Measurements from ENCODE around the gene OR4F6.
"Not testable (repeated sequence)": the region's sequence is repeated elsewhere in the genome, so short reads cannot be mapped to it uniquely, and the experiment has no call there.

OR4F6 gene

GRCh38 chr15:101803209-101803608, at the start of gene OR4F6:
Gene OR4F6, plus strand, starts transcription at chr15:101803509. Its CDS starts 2,211 bp downstream, at chr15:101805720.
- no peak for DNase-seq

GRCh38 chr15:101764669-101765339, 38.5 kb upstream of the OR4F6 start:
- DNase-seq: not testable (repeated sequence)

GRCh38 chr15:101765340-101765671, 38.0 kb upstream of the OR4F6 start:
- not testable (repeated sequence) for DNase-seq

GRCh38 chr15:101765772-101766456, 37.4 kb upstream of the OR4F6 start:
- DNase-seq: no peak

- DNase-seq: not testable (repeated sequence)
Observed at GRCh38 chr15:101767083-101767640, 36.1 kb upstream of the OR4F6 start.

GRCh38 chr15:101772921-101773320, 30.4 kb upstream of the OR4F6 start:
- no peak for DNase-seq

GRCh38 chr15:101773496-101774100, 29.7 kb upstream of the OR4F6 start:
- DNase-seq: no peak

- no peak for DNase-seq
Observed at GRCh38 chr15:101775136-101775535, 28.2 kb upstream of the OR4F6 start.

GRCh38 chr15:101778576-101778975, 24.7 kb upstream of the OR4F6 start:
- DNase-seq: not testable (repeated sequence)

GRCh38 chr15:101780225-101780624, 23.1 kb upstream of the OR4F6 start:
- not testable (repeated sequence) for DNase-seq

- DNase-seq: no peak
Observed at GRCh38 chr15:101781928-101782327, 21.4 kb upstream of the OR4F6 start.

- no peak for DNase-seq
Observed at GRCh38 chr15:101784644-101785043, 18.7 kb upstream of the OR4F6 start.

- DNase-seq: not testable (repeated sequence)
Observed at GRCh38 chr15:101786422-101786821, 16.9 kb upstream of the OR4F6 start.

- not testable (repeated sequence) for DNase-seq
Observed at GRCh38 chr15:101788001-101788400, 15.3 kb upstream of the OR4F6 start.

GRCh38 chr15:101788503-101789269, 14.6 kb upstream of the OR4F6 start:
- DNase-seq: not testable (repeated sequence)

GRCh38 chr15:101790748-101791147, 12.6 kb upstream of the OR4F6 start:
- DNase-seq: not testable (repeated sequence)

GRCh38 chr15:101793981-101794380, 9.3 kb upstream of the OR4F6 start:
- DNase-seq: not testable (repeated sequence)

GRCh38 chr15:101795455-101795854, 7.9 kb upstream of the OR4F6 start:
- DNase-seq: no peak

- no peak for DNase-seq
Observed at GRCh38 chr15:101799665-101800064, 3.6 kb upstream of the OR4F6 start.

GRCh38 chr15:101801048-101801447, 2.3 kb upstream of the OR4F6 start:
- no peak for DNase-seq

GRCh38 chr15:101803676-101804075, 367 bp downstream of the OR4F6 start:
- DNase-seq: no peak

GRCh38 chr15:101804375-101804774, 1.1 kb downstream of the OR4F6 start:
- no peak for DNase-seq

GRCh38 chr15:101804941-101805340, 1.6 kb downstream of the OR4F6 start:
- no peak for DNase-seq
